GM20431 (cell line): ENCODE measurements around the gene MLLT10.
"Not testable (repeated sequence)": the region's sequence is repeated elsewhere in the genome, so short reads cannot be mapped to it uniquely, and the experiment has no call there.

ENCODE experiments used
- in situ Hi-C: fragments of 300-500 bp; cut with MseI, MboI; formaldehyde crosslinking; loops from one replicate; pipeline ENCODE4 v1.15.0; 2020; ENCODE audit warnings: low sequenced_read_pairs; ENCODE audit not compliant: unreplicated experiment

Gene MLLT10

GRCh38 chr10:21552638-21553037 is 18.6 kb downstream of the MLLT10 start:
- in situ Hi-C loops = no loop called here

GRCh38 chr10:21556527-21556926 is 22.5 kb downstream of the MLLT10 start:
- in situ Hi-C loops = no loop called here

GRCh38 chr10:21558984-21559383 is 25.0 kb downstream of the MLLT10 start:
- in situ Hi-C loops = not testable (repeated sequence)

GRCh38 chr10:21570761-21571521 is 36.9 kb downstream of the MLLT10 start:
- in situ Hi-C loops = no loop called here

- in situ Hi-C loops = no loop called here
These were observed 38.5 kb downstream of the MLLT10 start for GRCh38 chr10:21572578-21572977.

- in situ Hi-C loops = not testable (repeated sequence)
These were observed 40.5 kb downstream of the MLLT10 start for GRCh38 chr10:21574514-21574913.

GRCh38 chr10:21579291-21579690 is 45.3 kb downstream of the MLLT10 start:
- in situ Hi-C loops = no loop called here

- in situ Hi-C loops = not testable (repeated sequence)
These were observed 47.4 kb downstream of the MLLT10 start for GRCh38 chr10:21581421-21581834.

- in situ Hi-C loops = no loop called here
These were observed 51.0 kb downstream of the MLLT10 start for GRCh38 chr10:21584834-21585530.

GRCh38 chr10:21587391-21587790 is 53.4 kb downstream of the MLLT10 start:
- in situ Hi-C loops = no loop called here

- in situ Hi-C loops = not testable (repeated sequence)
These were observed 54.1 kb downstream of the MLLT10 start for GRCh38 chr10:21588159-21588558.

- in situ Hi-C loops = no loop called here
These were observed 60.0 kb downstream of the MLLT10 start for GRCh38 chr10:21593986-21594385.

GRCh38 chr10:21599582-21599981 is 65.5 kb downstream of the MLLT10 start:
- in situ Hi-C loops = no loop called here

GRCh38 chr10:21600804-21601433 is 66.9 kb downstream of the MLLT10 start:
- in situ Hi-C loops = no loop called here

- in situ Hi-C loops = no loop called here
These were observed 68.3 kb downstream of the MLLT10 start for GRCh38 chr10:21602313-21602712.

- in situ Hi-C loops = no loop called here
These were observed 69.7 kb downstream of the MLLT10 start for GRCh38 chr10:21603721-21604120.

GRCh38 chr10:21604651-21605050 is 70.6 kb downstream of the MLLT10 start:
- in situ Hi-C loops = no loop called here

GRCh38 chr10:21607907-21608306 is 73.9 kb downstream of the MLLT10 start:
- in situ Hi-C loops = no loop called here

GRCh38 chr10:21614000-21614399 is 80.0 kb downstream of the MLLT10 start:
- in situ Hi-C loops = no loop called here

- in situ Hi-C loops = no loop called here
These were observed 83.2 kb downstream of the MLLT10 start for GRCh38 chr10:21617267-21617666.

GRCh38 chr10:21623291-21623690 is 89.3 kb downstream of the MLLT10 start:
- in situ Hi-C loops = no loop called here
